GM19455 (cell line): ENCODE results near the gene ZNF664.

Source experiments
- ATAC-seq: cut with Tn5 transposase; IDR thresholded peaks from one replicate; pipeline ENCODE4 v1.9.1; 2021; ENCODE audit not compliant: unreplicated experiment

ZNF664 gene

DNA sequence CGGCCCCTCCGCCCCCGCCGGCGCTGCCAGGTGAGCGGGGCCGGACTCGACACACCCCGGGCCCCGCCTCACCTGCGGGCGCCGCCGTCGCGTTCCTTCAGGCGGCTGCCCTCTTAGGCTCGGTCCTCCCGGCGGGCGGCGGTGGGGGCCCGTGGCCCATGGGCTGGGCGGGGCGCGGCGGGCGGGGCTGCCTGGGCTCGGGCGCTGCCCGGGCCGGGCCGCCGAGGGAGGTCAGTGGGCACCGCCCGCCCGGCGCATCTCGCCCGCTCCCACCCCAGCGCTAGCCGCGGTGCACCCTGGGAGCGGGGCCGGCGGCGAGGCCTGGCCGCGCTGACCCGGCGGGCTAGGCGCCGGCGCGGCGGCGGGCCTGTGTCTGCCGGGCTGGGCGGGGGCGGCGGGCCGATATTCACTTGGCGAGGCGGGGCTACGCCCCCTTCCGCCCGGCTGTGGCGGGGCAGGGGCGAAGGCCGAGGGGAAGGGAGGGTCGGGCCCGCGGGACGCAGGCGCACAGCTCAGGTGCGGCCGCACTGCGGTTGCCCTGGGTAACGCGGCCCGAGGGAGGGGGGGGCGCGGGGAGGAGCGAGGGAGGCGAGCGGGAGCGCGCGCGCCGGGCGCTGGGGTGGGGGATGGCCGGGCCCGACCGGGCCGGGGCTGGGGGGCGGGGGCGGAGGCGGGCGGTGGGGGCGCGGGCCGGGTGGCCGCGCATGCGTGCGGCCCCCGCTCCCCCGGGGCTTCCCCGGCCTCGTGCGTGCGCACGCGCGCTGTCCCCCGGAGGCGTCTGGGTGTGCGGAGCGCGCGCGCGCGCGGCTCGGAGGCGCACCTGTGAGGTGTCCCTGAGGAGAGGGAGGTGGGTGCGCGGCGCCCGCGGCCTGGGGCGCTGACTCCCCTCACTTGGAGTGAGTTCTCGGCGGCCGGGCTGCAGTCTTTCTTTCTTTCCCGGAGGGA lies at the start of gene ZNF664, which contains the start of gene CCDC92:
ZNF664 (plus strand) TSS at position 759 of the 945 bp plus-strand sequence. CDS start 38,930 bp downstream, outside the sequence.
CCDC92 (minus strand) TSS at position 375 of the 945 bp plus-strand sequence. CDS start 28,526 bp downstream, outside the sequence.
- ATAC-seq, result peak; percentile 82

GRCh38 chr12:123923927-123924326 lies 49.1 kb upstream of the ZNF664 start:
- ATAC-seq, result no peak

DNA sequence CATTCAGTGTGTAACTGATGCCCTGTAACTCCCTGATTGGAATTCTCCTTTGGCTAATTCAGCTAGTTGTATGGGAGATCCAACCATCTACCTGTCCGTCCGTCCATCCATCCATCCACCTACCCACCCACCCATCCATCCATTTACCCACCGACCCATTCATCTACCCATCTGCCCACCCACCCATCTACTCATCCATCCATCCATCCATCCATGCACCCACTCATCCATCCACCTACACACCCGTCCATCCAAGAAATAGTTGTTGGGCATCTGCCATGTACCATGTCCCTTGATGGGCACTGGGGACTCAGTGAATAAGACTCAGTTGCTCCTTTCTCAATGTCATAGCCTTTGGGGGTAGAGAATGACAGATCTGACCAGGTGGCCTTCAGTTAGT lies 48.5 kb upstream of the ZNF664 start:
- ATAC-seq, result no peak

DNA sequence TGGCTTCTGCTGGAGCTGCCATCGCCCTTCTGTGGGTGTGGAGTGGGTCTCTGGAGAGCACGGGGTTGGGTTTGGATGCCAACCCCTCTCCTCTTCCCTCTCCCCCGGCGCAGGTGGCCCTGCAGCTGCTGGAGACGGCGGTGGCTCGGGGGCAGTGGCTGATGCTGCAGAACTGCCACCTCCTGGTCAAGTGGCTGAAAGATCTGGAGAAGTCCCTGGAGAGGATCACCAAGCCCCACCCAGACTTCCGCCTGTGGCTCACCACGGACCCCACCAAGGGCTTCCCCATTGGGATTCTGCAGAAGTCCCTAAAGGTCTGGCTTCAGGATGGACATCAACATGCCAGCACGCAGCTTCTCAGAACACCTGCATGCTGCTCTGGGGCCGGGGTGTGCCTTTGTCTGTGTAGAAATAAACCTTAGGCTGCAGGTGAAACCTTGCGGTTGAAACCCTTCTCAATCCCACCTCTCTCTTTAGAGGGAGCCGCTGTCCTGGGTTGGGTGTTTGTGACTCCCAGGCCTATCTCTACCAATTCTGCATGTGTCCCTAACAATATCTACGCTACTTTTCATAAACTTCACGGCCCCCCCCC lies 44.6 kb upstream of the ZNF664 start:
- no peak for ATAC-seq

DNA sequence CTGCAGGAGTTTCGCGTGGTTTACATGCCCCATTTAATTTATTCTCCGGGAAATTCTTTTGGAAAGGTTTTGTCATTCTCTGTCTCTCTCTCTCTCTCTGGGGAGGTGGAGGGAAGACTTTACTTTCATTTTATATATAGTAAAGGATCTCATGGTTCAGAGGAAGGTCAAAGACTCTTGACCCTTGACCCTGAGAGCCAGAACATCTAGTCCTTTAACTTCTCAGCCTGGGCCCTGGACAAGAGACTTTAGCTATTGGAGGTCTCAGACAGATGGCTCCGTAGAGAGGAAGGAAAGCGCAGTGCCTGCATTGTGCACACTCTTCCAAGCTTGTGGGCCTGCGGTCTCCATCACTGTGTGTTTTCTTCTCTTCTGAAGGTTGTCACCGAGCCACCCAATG lies 44.1 kb upstream of the ZNF664 start:
- ATAC-seq, result no peak

DNA sequence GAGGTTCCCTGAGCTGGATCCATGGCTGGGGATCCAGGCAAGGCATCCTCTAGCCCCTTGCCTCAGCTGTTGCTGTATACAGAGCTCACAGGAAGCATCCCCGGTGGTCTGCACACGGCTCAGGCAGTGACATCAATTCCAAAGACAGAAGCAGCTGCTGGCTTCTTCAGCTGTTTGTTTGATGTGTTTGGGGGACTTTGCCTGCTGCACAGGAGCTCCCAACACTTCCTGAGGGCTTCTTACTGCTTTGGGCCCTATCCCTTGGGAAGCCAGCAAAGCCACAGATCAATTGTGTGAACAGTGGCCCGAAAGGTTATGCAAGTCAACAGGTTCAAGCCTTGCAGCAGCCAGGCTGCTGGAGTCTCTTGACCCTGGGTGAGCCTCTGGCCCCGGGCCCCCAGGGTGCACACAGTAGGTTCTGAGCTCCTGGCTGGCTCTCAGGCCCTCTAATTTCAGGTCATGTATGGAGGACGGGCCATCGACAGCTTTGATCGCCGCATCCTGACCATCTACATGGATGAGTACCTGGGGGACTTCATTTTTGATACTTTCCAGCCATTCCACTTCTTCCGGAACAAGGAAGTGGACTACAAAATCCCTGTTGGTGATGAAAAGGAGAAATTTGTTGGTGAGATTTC lies 43.0 kb upstream of the ZNF664 start:
- ATAC-seq, result no peak

GRCh38 chr12:123931686-123932321 lies 41.2 kb upstream of the ZNF664 start:
- ATAC-seq, result no peak

GRCh38 chr12:123933214-123933613 lies 39.8 kb upstream of the ZNF664 start:
- no peak for ATAC-seq

DNA sequence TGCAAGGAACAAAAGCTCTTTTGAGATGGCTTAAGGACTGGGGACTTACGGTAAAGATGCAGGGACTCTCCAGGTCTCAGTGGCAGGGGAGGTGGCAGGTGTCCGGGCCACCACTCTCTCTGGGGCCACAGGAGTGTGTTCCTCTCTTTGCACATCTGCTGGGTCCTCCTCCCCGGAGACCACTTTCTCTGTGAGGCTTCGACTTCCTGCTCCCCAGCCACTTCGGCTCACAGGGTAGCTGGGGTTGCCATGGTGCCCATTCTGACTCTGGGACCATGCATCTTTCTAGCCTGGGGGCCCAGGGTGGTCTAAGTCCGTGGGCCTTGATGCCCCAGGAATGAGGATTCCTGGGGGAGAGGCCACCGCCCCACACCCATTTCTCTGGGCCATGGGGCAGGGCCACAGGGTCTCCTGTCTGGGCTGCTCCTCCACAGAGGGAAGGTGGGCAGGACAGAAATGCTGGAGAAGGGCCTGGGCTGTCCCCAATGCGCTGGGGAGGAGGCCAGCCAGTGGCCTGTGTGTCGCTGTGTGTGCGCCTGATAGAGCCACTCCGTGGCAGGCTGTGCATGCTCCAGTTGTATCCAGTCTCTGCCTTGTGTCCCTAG lies 38.9 kb upstream of the ZNF664 start:
- no peak for ATAC-seq

DNA sequence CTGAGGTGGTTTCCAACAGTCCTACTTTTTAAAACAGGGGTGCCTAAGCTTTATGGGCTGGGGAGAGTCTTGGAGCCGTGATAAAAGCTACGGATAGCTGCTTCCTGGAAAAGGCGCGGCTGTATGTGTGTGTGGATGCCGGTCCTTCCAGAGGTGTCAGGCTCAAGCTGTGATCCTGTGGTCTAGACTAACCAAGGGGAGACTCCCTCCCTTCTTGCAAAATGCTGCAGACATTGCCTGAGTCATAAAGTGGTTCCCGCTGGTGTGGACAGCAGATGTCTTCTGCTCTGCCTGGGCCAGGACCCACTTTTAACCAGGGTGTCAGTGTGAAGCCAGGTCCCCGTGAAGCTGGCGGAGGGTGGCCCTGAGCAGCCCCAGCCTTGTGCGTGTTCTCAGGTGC lies 38.2 kb upstream of the ZNF664 start:
- no peak for ATAC-seq

GRCh38 chr12:123935956-123936355 lies 37.1 kb upstream of the ZNF664 start:
- no peak for ATAC-seq

- ATAC-seq, result no peak
Measured at GRCh38 chr12:123936471-123936870, 36.5 kb upstream of the ZNF664 start.

GRCh38 chr12:123936956-123937706 lies 35.9 kb upstream of the ZNF664 start:
- no peak for ATAC-seq

GRCh38 chr12:123937707-123938591 lies 35.1 kb upstream of the ZNF664 start:
- ATAC-seq, result no peak

GRCh38 chr12:123938679-123939480 lies 34.1 kb upstream of the ZNF664 start:
- no peak for ATAC-seq

GRCh38 chr12:123939716-123940626 lies 33.0 kb upstream of the ZNF664 start:
- ATAC-seq, result no peak

DNA sequence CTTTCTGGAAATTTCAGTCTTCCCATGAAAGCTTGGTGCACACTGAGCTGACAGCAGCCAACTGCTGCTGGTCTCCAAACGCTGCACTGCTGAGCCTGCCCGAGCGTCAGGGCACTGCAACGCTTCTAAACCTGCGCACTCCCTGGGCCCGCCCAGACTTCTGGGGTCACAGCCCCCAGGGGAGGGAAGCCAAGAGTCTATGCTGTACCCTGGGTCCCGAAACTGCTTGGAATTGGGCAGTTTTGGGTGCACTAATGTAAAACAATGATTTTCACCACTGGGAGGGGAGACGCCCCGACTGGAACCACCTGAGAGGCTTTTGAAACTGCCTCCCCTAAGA lies 32.4 kb upstream of the ZNF664 start:
- no peak for ATAC-seq
